AG04450 (cell line): ENCODE measurements around the gene DUSP18. TPM values are rescaled to one million over a fixed set of nuclear protein-coding genes. Genes with fewer than 3 reads are reported as not detected.
"Not testable (repeated sequence)": the region's sequence is repeated elsewhere in the genome, so short reads cannot be mapped to it uniquely, and the experiment has no call there.

Experiments
- CTCF ChIA-PET: fragments of 300-600, 350-600 bp; formaldehyde crosslinking; extraction: SDS; loops from one replicate; lab custom pipeline; 2022; ENCODE audit warnings: antibody characterized with exemption, inconsistent platforms; lab: Charles Lee
- POLR2A ChIA-PET: fragments of 350-600 bp; formaldehyde crosslinking; extraction: SDS; loops from one replicate; lab custom pipeline; 2021; ENCODE audit warnings: antibody characterized with exemption, inconsistent platforms; lab: Yijun Ruan, JAX
- DNase-seq: peaks from one replicate; pipeline ENCODE4 v3.0.0-alpha.2; 2011; ENCODE audit warnings: low read depth, low spot score
- H3K27ac ChIP-seq: one replicate; pipeline ENCODE4 v1.5.1; 2012; ENCODE audit warnings: low read depth, low read length, control low read depth
- H3K27me3 ChIP-seq: one replicate; pipeline ENCODE4 v1.6.0; 2012; ENCODE audit warnings: low read length; ENCODE audit not compliant: control insufficient read depth, insufficient read depth
- H3K4me3 ChIP-seq: 2 replicates; pipeline ENCODE4 v1.5.1; 2011; ENCODE audit warnings: mild to moderate bottlenecking, low read depth, low read length, control low read depth
- H3K9me3 ChIP-seq: 2 replicates; pipeline ENCODE4 v1.5.1; 2012; ENCODE audit warnings: low read length; ENCODE audit not compliant: control insufficient read depth, insufficient read depth
- CTCF ChIP-seq: IDR thresholded peaks from 2 replicates; pipeline ENCODE4 v1.5.1; 2011; ENCODE audit warnings: low read depth, low read length, control low read depth, inconsistent platforms
- polyA plus RNA-seq: library from polyadenylated mRNA; depleted of rRNA; stranded (reverse); fragments of >200 nt; gene quantifications from 2 replicates; pipeline ENCODE4 v1.2.3, GENCODE V29; 2011

DUSP18 gene
- polyA plus RNA-seq, 1 experiment, result 13.8 TPM

GRCh38 chr22:30626413-30626812, 41.3 kb downstream of the DUSP18 start:
- Histone ChIP-seq H3K27ac (no peak overlapping the region), H3K4me3 (no peak overlapping the region), H3K27me3 (no peaks in the 10 kb centered on the region), H3K9me3 (no peaks in the 10 kb centered on the region)
- no peak for DNase-seq
- POLR2A ChIA-PET, result no interaction called here
- CTCF ChIA-PET, result interaction anchor here (1.5 kb wide), 1 partner anchor 8 kb away, joined by 8 read pairs; no protein-coding TSS in a partner anchor
- TF ChIP-seq CTCF, result no peak

- H3K4me3 ChIP-seq, H3K9me3 ChIP-seq, H3K27ac ChIP-seq, DNase-seq, H3K27me3 ChIP-seq: not testable (repeated sequence)
- CTCF ChIA-PET, result interaction anchor here (1.0 to 3.1 kb wide), 2 partner anchors 15 to 135 kb away, joined by 3 to 11 read pairs; partner anchors contain the start of gene SLC35E4
- POLR2A ChIA-PET, result interaction anchor here (1.4 kb wide), 1 partner anchor 9 kb away, joined by 3 read pairs; no protein-coding TSS in a partner anchor
Measured at GRCh38 chr22:30619909-30620308, 47.8 kb downstream of the DUSP18 start.

GRCh38 chr22:30617819-30618218, 49.9 kb downstream of the DUSP18 start:
- no peak for TF ChIP-seq CTCF
- CTCF ChIA-PET, result interaction anchor here (0.6 to 3.1 kb wide), 4 partner anchors 12 to 137 kb away, joined by 4 to 11 read pairs (median 5); partner anchors contain the start of gene SLC35E4

GRCh38 chr22:30615543-30615954, 52.1 kb downstream of the DUSP18 start:
- ChIA-PET POLR2A (no interaction called here), CTCF (interaction anchor here (1.0 kb wide), 1 partner anchor 19 kb away, joined by 4 read pairs; no protein-coding TSS in a partner anchor)
- no peak overlapping the region for H3K4me3 ChIP-seq
- DNase-seq, result no peak
- H3K27me3 ChIP-seq, result no peaks in the 10 kb centered on the region
- no peaks in the 10 kb centered on the region for H3K9me3 ChIP-seq
- TF ChIP-seq CTCF, result no peak
- no peak overlapping the region for H3K27ac ChIP-seq

More at GRCh38 chr22:30617819-30618218, 49.9 kb downstream of the DUSP18 start:
- H3K27ac ChIP-seq, result no peak overlapping the region
- POLR2A ChIA-PET, result no interaction called here
- H3K9me3 ChIP-seq, result no peaks in the 10 kb centered on the region
- DNase-seq, result no peak
- no peak overlapping the region for H3K4me3 ChIP-seq
- H3K27me3 ChIP-seq, result no peaks in the 10 kb centered on the region

- CTCF ChIA-PET, result interaction anchor here (1.0 kb wide), 1 partner anchor 20 kb away, joined by 4 read pairs; no protein-coding TSS in a partner anchor
Measured at GRCh38 chr22:30614879-30615278, 52.8 kb downstream of the DUSP18 start.

More at GRCh38 chr22:30614879-30615278, 52.8 kb downstream of the DUSP18 start:
- Histone ChIP-seq H3K4me3 (no peak overlapping the region), H3K9me3 (no peaks in the 10 kb centered on the region), H3K27me3 (no peaks in the 10 kb centered on the region), H3K27ac (no peak overlapping the region)
- no peak for DNase-seq
- no peak for TF ChIP-seq CTCF
- POLR2A ChIA-PET, result no interaction called here
